Neuronal stem cell (in vitro differentiated cells): ENCODE measurements around the gene HELZ2.

ENCODE experiments used
- DNase-seq: peaks from one replicate; pipeline ENCODE4 v3.0.0-alpha.2; 2013; ENCODE audit warnings: low spot score
- H2AFZ ChIP-seq: one replicate; pipeline ENCODE4 v1.6.1; 2013; ENCODE audit warnings: mild to moderate bottlenecking, low read length, inconsistent platforms
- H2AK5ac ChIP-seq: 2 replicates; pipeline ENCODE4 v1.6.1; 2013; ENCODE audit warnings: low read depth, mild to moderate bottlenecking, inconsistent platforms, low read length, moderate library complexity, mixed read lengths
- H2BK120ac ChIP-seq: 2 replicates; pipeline ENCODE4 v1.6.1; 2013; ENCODE audit warnings: low read depth, mild to moderate bottlenecking, inconsistent platforms, low read length, moderate library complexity, mixed read lengths
- H2BK12ac ChIP-seq: one replicate; pipeline ENCODE4 v1.6.1; 2013; ENCODE audit warnings: low read length, inconsistent platforms
- H2BK15ac ChIP-seq: 2 replicates; pipeline ENCODE4 v1.6.1; 2013; ENCODE audit warnings: mild to moderate bottlenecking, low read length, inconsistent platforms, mixed read lengths
- H2BK5ac ChIP-seq: one replicate; pipeline ENCODE4 v1.6.1; 2013; ENCODE audit warnings: inconsistent platforms, mild to moderate bottlenecking, low read length, moderate library complexity
- H3K14ac ChIP-seq: one replicate; pipeline ENCODE4 v1.6.1; 2013; ENCODE audit warnings: low read length, inconsistent platforms
- H3K18ac ChIP-seq: 2 replicates; pipeline ENCODE4 v1.6.1; 2013; ENCODE audit warnings: low read length, inconsistent platforms
- H3K23ac ChIP-seq: 2 replicates; pipeline ENCODE4 v1.6.1; 2013; ENCODE audit warnings: low read depth, mild to moderate bottlenecking, mixed read lengths, low read length, inconsistent platforms; ENCODE audit not compliant: poor library complexity
- H3K27ac ChIP-seq: replicated peaks from 3 replicates; pipeline ENCODE4 v1.5.1; 2013; ENCODE audit warnings: low read length, inconsistent platforms
- H3K27me3 ChIP-seq, 3 experiments: 2 replicates each; pipeline ENCODE4 v1.6.1; 2013; ENCODE audit warnings: low read length in 3 of 3, mild to moderate bottlenecking in 2 of 3, inconsistent platforms in 1 of 3, low read depth in 1 of 3, mixed read lengths in 1 of 3, moderate library complexity in 1 of 3; ENCODE audit not compliant: control insufficient read depth in 3 of 3, insufficient read depth in 3 of 3
- H3K36me3 ChIP-seq, 2 donors: replicated peaks in 1 of 2; 2 replicates each; pipeline ENCODE4 v1.6.1; 2013; ENCODE audit warnings: low read length in 2 of 2; ENCODE audit not compliant: control insufficient read depth in 2 of 2, insufficient read depth in 2 of 2
- H3K4ac ChIP-seq: 2 replicates; pipeline ENCODE4 v1.6.1; 2013; ENCODE audit warnings: inconsistent platforms, mild to moderate bottlenecking, low read length, moderate library complexity
- H3K4me1 ChIP-seq, 2 donors: 1 replicate in 1 of 2; 2 replicates in 1 of 2; pipeline ENCODE4 v1.6.1; 2013; ENCODE audit warnings: low read length in 2 of 2, low read depth in 1 of 2; ENCODE audit not compliant: control insufficient read depth in 2 of 2, insufficient read depth in 1 of 2
- H3K4me2 ChIP-seq: one replicate; pipeline ENCODE4 v1.6.1; 2013; ENCODE audit warnings: mild to moderate bottlenecking, low read length, inconsistent platforms; ENCODE audit not compliant: insufficient read depth, poor library complexity, severe bottlenecking
- H3K4me3 ChIP-seq, 2 donors: 2 replicates each; pipeline ENCODE4 v1.5.1; 2013; ENCODE audit warnings: low read length in 2 of 2, mild to moderate bottlenecking in 2 of 2, inconsistent platforms in 1 of 2, moderate library complexity in 1 of 2
- H3K79me1 ChIP-seq: one replicate; pipeline ENCODE4 v1.6.1; 2013; ENCODE audit warnings: low read depth, mild to moderate bottlenecking, inconsistent platforms, low read length, moderate library complexity
- H3K9ac ChIP-seq: one replicate; pipeline ENCODE4 v1.6.1; 2013; ENCODE audit warnings: mild to moderate bottlenecking, low read depth, low read length, inconsistent platforms; ENCODE audit not compliant: poor library complexity
- H3K9me3 ChIP-seq, 2 donors: replicated peaks in 1 of 2; 2 replicates each; pipeline versions ENCODE3 to v1.6.1; 2013; ENCODE audit warnings: low read length in 2 of 2, mild to moderate bottlenecking in 2 of 2, inconsistent platforms in 1 of 2, low read depth in 1 of 2, mixed read lengths in 1 of 2, moderate library complexity in 1 of 2; ENCODE audit not compliant: control insufficient read depth in 2 of 2, insufficient read depth in 1 of 2
- H4K8ac ChIP-seq: one replicate; pipeline ENCODE4 v1.6.1; 2013; ENCODE audit warnings: low read depth, mild to moderate bottlenecking, inconsistent platforms, low read length, moderate library complexity
- H4K91ac ChIP-seq: one replicate; pipeline ENCODE4 v1.6.1; 2013; ENCODE audit warnings: low read length, low read depth, mild to moderate bottlenecking, inconsistent platforms; ENCODE audit not compliant: poor library complexity
- WGBS, 2 donors: extraction: QIAGEN DNeasy Blood & Tissue Kit; methylation state at CpG; one replicate each; pipeline ENCODE4 v1.1.7; 2013; ENCODE audit warnings: missing lambda C conversion rate in 2 of 2, mixed read lengths in 1 of 2; ENCODE audit not compliant: insufficient read length in 2 of 2, insufficient replicate concordance in 1 of 2; ENCODE audit errors: extremely low coverage in 2 of 2; 5-methylcytosine and 5-hydroxymethylcytosine counted together

The HELZ2 gene

DNA sequence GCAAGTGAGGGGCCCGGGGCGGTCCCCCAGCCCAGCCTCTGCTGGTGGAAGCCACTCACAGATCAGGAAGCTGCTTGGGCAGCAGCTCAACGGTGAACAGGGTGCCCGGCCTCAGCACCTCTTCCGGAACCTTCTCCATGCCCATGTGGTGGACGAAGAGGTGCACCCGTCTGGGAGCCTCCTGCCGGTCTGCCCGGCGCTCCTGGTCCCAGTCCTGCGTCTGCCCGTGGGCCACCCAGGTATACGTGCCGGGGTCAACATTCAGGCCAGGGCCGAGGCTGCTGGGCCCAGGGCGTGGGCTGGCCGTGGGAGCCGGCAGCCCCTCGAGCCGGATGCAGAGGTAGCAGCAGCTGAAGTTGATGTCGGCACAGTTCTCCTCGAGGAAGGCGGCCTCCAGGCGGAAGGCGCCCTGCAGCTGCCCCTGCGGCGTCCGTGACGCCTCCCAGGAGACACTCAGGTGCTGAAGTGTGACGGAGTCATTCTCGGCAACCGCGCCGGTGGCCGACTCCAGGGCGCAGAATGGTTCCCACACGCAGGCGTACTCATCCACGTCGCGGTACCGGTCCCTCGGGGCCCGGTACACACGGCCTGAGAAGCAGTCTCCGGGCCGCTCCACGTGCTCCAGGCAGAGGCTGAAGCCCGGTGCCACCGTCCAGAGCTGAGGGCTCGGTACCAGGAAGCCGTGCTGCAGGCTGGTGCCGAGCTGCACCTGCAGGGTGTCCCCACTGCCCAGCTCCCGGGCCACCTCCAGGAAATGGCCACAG is 11.4 kb downstream of the HELZ2 start:
- no peaks in the 10 kb centered on the region for H3K9me3 ChIP-seq
- H3K27ac ChIP-seq: no peak overlapping the region
- no peak overlapping the region for H3K9ac ChIP-seq
- no CpG with 5 or more reads among the region's 54 CpGs for WGBS, 2 donors
- peaks cover 1% of the 10 kb centered on the region for H3K79me1 ChIP-seq
- H3K4me3 ChIP-seq: no peak overlapping the region
- no peaks in the 10 kb centered on the region for H3K4me1 ChIP-seq
- H2BK120ac ChIP-seq: no peak overlapping the region
- H2AK5ac ChIP-seq: no peak overlapping the region
- H3K14ac ChIP-seq: no peak overlapping the region
- H2BK15ac ChIP-seq: no peak overlapping the region
- H3K18ac ChIP-seq: no peak overlapping the region
- H3K36me3 ChIP-seq: no peaks in the 10 kb centered on the region
- H3K23ac ChIP-seq: peak overlapping the region; percentile 31
- peak overlapping the region; percentile 41 for H2BK12ac ChIP-seq
- no peak overlapping the region for H4K8ac ChIP-seq
- H2AFZ ChIP-seq: no peak overlapping the region
- no peak overlapping the region for H3K4me2 ChIP-seq
- H3K27me3 ChIP-seq: no peaks in the 10 kb centered on the region
- no peak overlapping the region for H3K4ac ChIP-seq
- H4K91ac ChIP-seq: no peak overlapping the region
- no peak for DNase-seq
- H2BK5ac ChIP-seq: no peak overlapping the region

- DNase-seq: no peak
- Histone ChIP-seq H4K8ac (no peak overlapping the region), H3K27ac (no peak overlapping the region), H3K4me1 (peaks cover 7% of the 10 kb centered on the region in 2 donors), H3K14ac (no peak overlapping the region), H3K4me3 (no peak overlapping the region), H2BK120ac (no peak overlapping the region), H3K27me3 (no peaks in the 10 kb centered on the region), H2AFZ (no peak overlapping the region), H3K4ac (no peak overlapping the region), H2BK12ac (no peak overlapping the region), H3K36me3 (no peaks in the 10 kb centered on the region), H2BK5ac (no peak overlapping the region), H2AK5ac (no peak overlapping the region), H3K4me2 (no peak overlapping the region), H3K79me1 (peaks cover 1% of the 10 kb centered on the region), H4K91ac (no peak overlapping the region), H3K18ac (no peak overlapping the region), H2BK15ac (no peak overlapping the region), H3K9me3 (no peaks in the 10 kb centered on the region), H3K23ac (peak overlapping the region; percentile 65), H3K9ac (no peak overlapping the region)
- WGBS, 2 donors: no CpG with 5 or more reads among the region's 36 CpGs
Observed at GRCh38 chr20:63561624-63562396, 12.2 kb downstream of the HELZ2 start.

GRCh38 chr20:63560856-63561609 is 13.0 kb downstream of the HELZ2 start:
- Histone ChIP-seq H3K27ac (no peak overlapping the region), H3K4me2 (no peak overlapping the region), H3K9me3 (no peaks in the 10 kb centered on the region), H3K36me3 (no peaks in the 10 kb centered on the region), H2BK5ac (no peak overlapping the region), H3K23ac (peak overlapping the region; percentile 65), H4K8ac (no peak overlapping the region), H3K14ac (peak overlapping the region; percentile 89), H2BK15ac (no peak overlapping the region), H2AFZ (no peak overlapping the region), H2BK120ac (no peak overlapping the region), H3K27me3 (no peaks in the 10 kb centered on the region), H3K4me1 (peaks cover 8 to 10% of the 10 kb centered on the region in 2 donors), H2BK12ac (peak overlapping the region; percentile 10), H3K79me1 (peaks cover 1% of the 10 kb centered on the region), H3K9ac (no peak overlapping the region), H4K91ac (no peak overlapping the region), H3K18ac (peak overlapping the region; percentile 38), H3K4me3 (peak overlapping the region in 1 of 2 donors; percentile 37), H3K4ac (no peak overlapping the region), H2AK5ac (peak overlapping the region; percentile 81)
- no peak for DNase-seq
- WGBS, 2 donors: no CpG with 5 or more reads among the region's 26 CpGs
